ENCODE measurements around the gene CCBE1.

DNA sequence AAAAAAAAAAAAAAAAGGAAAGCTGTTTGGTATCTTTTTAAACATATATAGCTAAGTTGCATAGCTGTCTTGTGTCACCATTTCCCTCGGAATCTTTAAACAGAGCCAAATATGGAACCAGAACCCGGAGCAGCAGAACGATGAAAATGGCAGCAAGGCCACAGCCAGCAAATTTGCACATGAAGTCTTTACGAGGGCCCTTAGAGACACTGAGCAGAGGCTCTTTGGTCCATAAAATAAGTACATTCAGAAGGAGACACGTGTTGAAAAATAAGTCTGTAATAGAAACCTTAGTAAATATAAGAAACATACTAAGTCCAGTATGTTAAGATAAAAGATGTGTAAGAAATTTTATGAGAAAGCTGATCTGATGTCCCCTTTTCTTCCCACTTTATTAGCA, 16.2 kb downstream of the CCBE1 start:
- no peak for TF ChIP-seq GATA3 (IDR thresholded peaks at IDR 0.05; ENCODE audit: low read depth, low read length)
- TF ChIP-seq GATA2 (IDR thresholded peaks at IDR 0.05; ENCODE audit: low read depth, low read length), result no peak
